HCT116 (cell line): ENCODE results near the gene CLIC5. TPM values are rescaled to one million over a fixed set of nuclear protein-coding genes. Genes with fewer than 3 reads are reported as not detected.

Source experiments
- ATAC-seq: fragments of 200-7000 bp; cut with Tn5 transposase; 2 replicates; pipeline ENCODE4 v1.9.1; 2020; ENCODE audit warnings: mild to moderate bottlenecking, moderate library complexity
- BruUV-seq: library from RNA; stranded (reverse); fragments of 400-500 nt; replicated peaks from 2 replicates; lab custom pipeline; 2021; lab: Mats Ljungman, UMichigan
- CTCF ChIA-PET: fragments of 300-600 bp; sonication (Branson Sonifier 250); formaldehyde crosslinking; loops from one replicate; lab custom pipeline; 2021; ENCODE audit warnings: antibody characterized with exemption; lab: Charles Lee
- POLR2A ChIA-PET: fragments of 300-600, 350-600 bp; sonication (Branson Sonifier 250); formaldehyde crosslinking; loops from one replicate; lab custom pipeline; 2021; ENCODE audit warnings: antibody characterized with exemption; lab: Charles Lee
- RAD21 ChIA-PET, 2 experiments: fragments of 300-600 bp; sonication (Branson Sonifier 250); formaldehyde crosslinking; loops; one replicate each; lab custom pipeline; 2023; ENCODE audit warnings: low total read pairs in 2 of 2; ENCODE audit not compliant: uncharacterized antibody in 2 of 2, unreplicated experiment in 2 of 2, low non-redundant PET in 1 of 2; lab: Charles Lee
- DNase-seq: peaks from one replicate; pipeline ENCODE4 v3.0.0-alpha.2; 2010; ENCODE audit warnings: low read depth, low spot score
- H2AFZ ChIP-seq: fragments of 200-600 bp; shearing (Covaris generic), sonication (generic); 2 replicates; pipeline ENCODE4 v1.6.1; 2017; ENCODE audit warnings: low read depth, mixed run types, mixed read lengths, antibody characterized with exemption, low read length; ENCODE audit not compliant: poor library complexity, severe bottlenecking
- H3K27ac ChIP-seq: 2 replicates; pipeline ENCODE4 v1.5.1; 2012; ENCODE audit warnings: low read depth, low read length
- H3K27me3 ChIP-seq: fragments of 200-600 bp; sonication (generic); 2 replicates; pipeline ENCODE4 v1.6.1; 2016; ENCODE audit warnings: mixed run types, low read length, mixed read lengths; ENCODE audit not compliant: insufficient read depth
- H3K36me3 ChIP-seq, 2 experiments: fragments of 200-500 bp in 1 of 2; fragments of 200-600 bp in 1 of 2; sonication (Bioruptor generic) in 1 of 2; sonication (generic) in 1 of 2; 2 replicates each; pipeline versions ENCODE4 v1.5.1 to v1.6.1; 2014 to 2016; ENCODE audit warnings: low read length in 2 of 2, inconsistent platforms in 1 of 2, mixed read lengths in 1 of 2, mixed run types in 1 of 2; ENCODE audit not compliant: insufficient read depth in 2 of 2, control insufficient read depth in 1 of 2
- H3K4me1 ChIP-seq, 2 experiments: fragments of 200-600 bp in 1 of 2; sonication (generic) in 1 of 2; 2 replicates each; pipeline versions ENCODE4 v1.5.1 to v1.6.1; 2012 to 2017; ENCODE audit warnings: low read length in 2 of 2, inconsistent platforms in 1 of 2, mild to moderate bottlenecking in 1 of 2, mixed read lengths in 1 of 2, mixed run types in 1 of 2, moderate library complexity in 1 of 2; ENCODE audit not compliant: insufficient read depth in 2 of 2, control insufficient read depth in 1 of 2
- H3K4me2 ChIP-seq: fragments of 200-600 bp; sonication (generic); 2 replicates; pipeline ENCODE4 v1.6.1; 2017; ENCODE audit warnings: mixed run types, low read length, mixed read lengths
- H3K4me3 ChIP-seq, 2 experiments: fragments of 200-600 bp in 1 of 2; sonication (generic) in 1 of 2; replicated peaks in 1 of 2; 2 replicates each; pipeline ENCODE4 v1.5.1; 2011 to 2016; ENCODE audit warnings: low read length in 2 of 2, control low read depth in 1 of 2, low read depth in 1 of 2, mild to moderate bottlenecking in 1 of 2, mixed read lengths in 1 of 2, mixed run types in 1 of 2
- H3K79me2 ChIP-seq: fragments of 200-600 bp; sonication (generic); 2 replicates; pipeline ENCODE4 v1.6.1; 2017; ENCODE audit warnings: mild to moderate bottlenecking, mixed run types, low read length, moderate library complexity, mixed read lengths; ENCODE audit not compliant: insufficient read depth
- H3K9ac ChIP-seq: fragments of 200-600 bp; sonication (generic); 2 replicates; pipeline ENCODE4 v1.6.1; 2016; ENCODE audit warnings: low read length, mixed read lengths
- H3K9me2 ChIP-seq: fragments of 200-600 bp; sonication (generic), shearing (Covaris generic); 2 replicates; pipeline ENCODE4 v1.6.1; 2017; ENCODE audit warnings: mixed run types, mild to moderate bottlenecking, moderate library complexity; ENCODE audit not compliant: insufficient read depth
- H3K9me3 ChIP-seq, 2 experiments: fragments of 200-500 bp in 1 of 2; fragments of 200-600 bp in 1 of 2; sonication (Bioruptor generic) in 1 of 2; sonication (generic) in 1 of 2; 2 replicates each; pipeline ENCODE4 v1.6.1; 2014 to 2017; ENCODE audit warnings: low read length in 2 of 2, mixed read lengths in 2 of 2, inconsistent platforms in 1 of 2, low read depth in 1 of 2, mild to moderate bottlenecking in 1 of 2, mixed run types in 1 of 2, moderate library complexity in 1 of 2; ENCODE audit not compliant: control insufficient read depth in 1 of 2, insufficient read depth in 1 of 2
- H4K20me1 ChIP-seq: fragments of 200-600 bp; sonication (generic), shearing (Covaris generic); 2 replicates; pipeline ENCODE4 v1.6.1; 2017; ENCODE audit warnings: mixed run types, mild to moderate bottlenecking, moderate library complexity; ENCODE audit not compliant: insufficient read depth
- CTCF ChIP-seq, 3 experiments: fragments of 200-600 bp in 1 of 3; sonication (generic) in 1 of 3; IDR thresholded peaks in 2 of 3; conservative IDR thresholded peaks in 1 of 3; 2 replicates each; pipeline ENCODE4 v1.5.1; 2012 to 2017; ENCODE audit warnings: low read depth in 2 of 3, low read length in 2 of 3, antibody characterized with exemption in 1 of 3, borderline replicate concordance in 1 of 3, control low read depth in 1 of 3, mild to moderate bottlenecking in 1 of 3, mixed read lengths in 1 of 3, mixed run types in 1 of 3, moderate library complexity in 1 of 3; ENCODE audit not compliant: insufficient read depth in 1 of 3
- TCF7L2 ChIP-seq: IDR thresholded peaks from 2 replicates; pipeline ENCODE4 v1.7.0; 2011; ENCODE audit warnings: borderline replicate concordance, inconsistent platforms; ENCODE audit not compliant: insufficient read depth, insufficient read length; ENCODE audit errors: extremely low read depth
- intact Hi-C: fragments of 100-400 bp; cut with micrococcal nuclease; formaldehyde crosslinking; loops from 2 replicates; pipeline ENCODE4 v1.10.0; 2022
- total RNA-seq: library from RNA; stranded (reverse); gene quantifications from one replicate; pipeline ENCODE4 v1.2.1, GENCODE V29; 2021; ENCODE audit not compliant: unreplicated experiment
- TF ChIP-seq, protein P1 (sequence below): IDR thresholded peaks from 2 replicates; pipeline ENCODE4 v1.6.1; 2011; ENCODE audit warnings: mild to moderate bottlenecking, low read length, moderate library complexity; ENCODE audit not compliant: insufficient replicate concordance; ENCODE audit errors: extremely low read depth
- TF ChIP-seq, protein P2 (sequence below): IDR thresholded peaks from 2 replicates; pipeline ENCODE4 v1.6.1; 2012

Gene CLIC5
- total RNA-seq, 1 experiment from 2014 or later, result 0.20 TPM

GRCh38 chr6:45979311-45979710 is 36.3 kb downstream of the CLIC5 start:
- ChIA-PET POLR2A (no interaction called here), RAD21 (no interaction called here), CTCF (no interaction called here)
- Histone ChIP-seq H3K27me3 (no peaks in the 10 kb centered on the region), H3K9me2 (no peaks in the 10 kb centered on the region), H3K9me3 (no peaks in the 10 kb centered on the region), H4K20me1 (no peaks in the 10 kb centered on the region), H3K4me2 (no peak overlapping the region), H3K4me1 (no peaks in the 10 kb centered on the region), H3K4me3 (no peak overlapping the region), H3K36me3 (no peaks in the 10 kb centered on the region), H3K79me2 (no peaks in the 10 kb centered on the region), H3K9ac (no peak overlapping the region), H2AFZ (no peak overlapping the region), H3K27ac (no peak overlapping the region)
- DNase-seq (no peak), ATAC-seq (no peak)
- TF ChIP-seq, protein P1, sequence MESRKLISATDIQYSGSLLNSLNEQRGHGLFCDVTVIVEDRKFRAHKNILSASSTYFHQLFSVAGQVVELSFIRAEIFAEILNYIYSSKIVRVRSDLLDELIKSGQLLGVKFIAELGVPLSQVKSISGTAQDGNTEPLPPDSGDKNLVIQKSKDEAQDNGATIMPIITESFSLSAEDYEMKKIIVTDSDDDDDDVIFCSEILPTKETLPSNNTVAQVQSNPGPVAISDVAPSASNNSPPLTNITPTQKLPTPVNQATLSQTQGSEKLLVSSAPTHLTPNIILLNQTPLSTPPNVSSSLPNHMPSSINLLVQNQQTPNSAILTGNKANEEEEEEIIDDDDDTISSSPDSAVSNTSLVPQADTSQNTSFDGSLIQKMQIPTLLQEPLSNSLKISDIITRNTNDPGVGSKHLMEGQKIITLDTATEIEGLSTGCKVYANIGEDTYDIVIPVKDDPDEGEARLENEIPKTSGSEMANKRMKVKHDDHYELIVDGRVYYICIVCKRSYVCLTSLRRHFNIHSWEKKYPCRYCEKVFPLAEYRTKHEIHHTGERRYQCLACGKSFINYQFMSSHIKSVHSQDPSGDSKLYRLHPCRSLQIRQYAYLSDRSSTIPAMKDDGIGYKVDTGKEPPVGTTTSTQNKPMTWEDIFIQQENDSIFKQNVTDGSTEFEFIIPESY, result no peak
- TF ChIP-seq TCF7L2 (no peak), CTCF (IDR thresholded peaks at IDR 0.05 in 2 of 3, conservative IDR thresholded peaks at IDR 0.05 in 1 of 3; ENCODE audit: borderline replicate concordance in 1 of 3, insufficient read depth in 1 of 3, low read depth in 2 of 3, low read length in 2 of 3) (no peak)
- TF ChIP-seq, protein P2, sequence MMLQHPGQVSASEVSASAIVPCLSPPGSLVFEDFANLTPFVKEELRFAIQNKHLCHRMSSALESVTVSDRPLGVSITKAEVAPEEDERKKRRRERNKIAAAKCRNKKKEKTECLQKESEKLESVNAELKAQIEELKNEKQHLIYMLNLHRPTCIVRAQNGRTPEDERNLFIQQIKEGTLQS, result no peak
- BruUV-seq, result no TSS peak
- intact Hi-C loops, result no loop called here
